ENCODE measurements around the gene CABLES1.

DNA sequence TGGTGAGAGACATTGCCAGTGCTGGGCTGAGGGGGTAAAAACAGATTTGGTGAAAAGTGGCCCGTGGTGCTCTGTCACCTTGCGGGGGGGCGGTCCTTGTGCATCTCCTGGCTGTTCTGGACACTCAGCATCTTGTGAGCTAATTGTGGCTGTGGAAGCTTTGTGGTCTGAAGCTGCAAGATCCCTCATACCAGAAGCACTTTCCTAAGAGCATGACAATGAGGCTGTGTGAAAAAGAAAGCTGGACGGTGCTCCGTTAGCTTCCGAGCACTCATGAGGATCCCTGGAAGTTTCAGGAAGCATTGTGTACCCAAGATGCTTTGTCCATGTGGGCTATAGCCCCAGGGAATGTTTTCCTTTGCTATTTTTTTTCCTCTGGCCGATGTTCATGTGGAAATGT lies 74.5 kb downstream of the CABLES1 start:
- TF ChIP-seq EZH2 (IDR thresholded peaks at IDR 0.05; ENCODE audit: borderline replicate concordance, low read length), result no peak
- TF ChIP-seq CTCF (IDR thresholded peaks at IDR 0.05; ENCODE audit: low read length), result no peak

Data from OCI-LY1 (cell line).